Heart left ventricle (tissue), 16 donors: ENCODE results near the gene COL11A1. TPM values are rescaled to one million over a fixed set of nuclear protein-coding genes. Genes with fewer than 3 reads are reported as not detected.

ENCODE experiments used
- ATAC-seq, 4 donors: fragments of 200-7000 bp; cut with Tn5 transposase; one replicate each; pipeline ENCODE4 v1.9.1; 2020 to 2022; ENCODE audit warnings: moderate library complexity in 4 of 4, mild to moderate bottlenecking in 3 of 4, moderate number of reproducible peaks in 1 of 4
- DNase-seq, 5 donors: peaks; one replicate each; pipeline ENCODE4 v3.0.0-alpha.2; 2020
- H3K27ac ChIP-seq, 12 donors: fragments of 200-600 bp; sonication (generic) in 4 of 12; one replicate each; pipeline versions ENCODE4 v1.5.0 to v1.8.0; 2016 to 2022; ENCODE audit warnings: mild to moderate bottlenecking in 2 of 12
- H3K27me3 ChIP-seq, 9 donors: fragments of 200-600 bp; sonication (generic) in 2 of 9; one replicate each; pipeline versions ENCODE4 v1.5.1 to v1.8.0; 2016 to 2022; ENCODE audit warnings: mild to moderate bottlenecking in 3 of 9
- H3K36me3 ChIP-seq, 9 donors: fragments of 200-600 bp; sonication (generic) in 2 of 9; one replicate each; pipeline versions ENCODE4 v1.5.0 to v1.8.0; 2018 to 2022; ENCODE audit warnings: mild to moderate bottlenecking in 2 of 9
- H3K4me1 ChIP-seq, 12 donors: fragments of 200-600 bp; sonication (generic) in 4 of 12; one replicate each; pipeline versions ENCODE4 v1.5.0 to v1.8.0; 2016 to 2022; ENCODE audit warnings: mild to moderate bottlenecking in 3 of 12
- H3K4me3 ChIP-seq, 12 donors: fragments of 200-600 bp; sonication (generic) in 4 of 12; one replicate each; pipeline versions ENCODE4 v1.5.0 to v1.8.0; 2017 to 2022; ENCODE audit warnings: mild to moderate bottlenecking in 9 of 12, moderate library complexity in 4 of 12
- H3K9me3 ChIP-seq, 12 donors: fragments of 200-600 bp; sonication (generic) in 4 of 12; one replicate each; pipeline versions ENCODE4 v1.5.0 to v1.8.0; 2016 to 2022; ENCODE audit warnings: mild to moderate bottlenecking in 1 of 12
- CTCF ChIP-seq, 12 donors: fragments of 200-600 bp; sonication (generic) in 4 of 12; IDR thresholded peaks; one replicate each; pipeline versions ENCODE4 v1.5.0 to v1.8.0; 2018 to 2022; ENCODE audit warnings: antibody characterized with exemption in 12 of 12, mild to moderate bottlenecking in 5 of 12
- POLR2A ChIP-seq, 2 donors: fragments of 450-650 bp; IDR thresholded peaks; one replicate each; pipeline ENCODE4 v1.6.1; 2017; ENCODE audit warnings: antibody characterized with exemption in 2 of 2, mild to moderate bottlenecking in 2 of 2, moderate library complexity in 2 of 2
- WGBS, 4 donors: extraction: QIAGEN DNeasy Blood & Tissue Kit in 2 of 4; methylation state at CpG; one replicate each; pipeline versions ENCODE4 v1.1.5 to v1.1.7; 2013 to 2018; 5-methylcytosine and 5-hydroxymethylcytosine counted together
- intact Hi-C, 10 donors: fragments of 100-400 bp; cut with DNase I; formaldehyde crosslinking; loops; one replicate each; pipeline versions ENCODE4 v1.11.1 to v1.14.2; 2022
- polyA plus RNA-seq, 2 donors: library from polyadenylated mRNA; stranded (reverse); fragments of 200-250 nt; gene quantifications; one replicate each; pipeline ENCODE4 v1.2.3, GENCODE V29; 2013
- total RNA-seq, 9 donors: library from RNA; depleted of rRNA in 2 of 9; stranded (reverse); fragments of >200 nt in 2 of 9; fragmentation: NEBNext Ultra II Directional in 3 of 9; extraction: Animal tissue kit (Norgen Biotek cat#: 25700) in 3 of 9; gene quantifications; one replicate each; pipeline versions ENCODE4 v1.1.0 to v1.2.4, GENCODE V29; 2016 to 2023
- donor health status: ischemic (EF 13 %, LVEDD 7.1; RV severe dilation, severe dysfunction).
- donor health status: healthy with polysubstance abuse.
- donor health status: DM: no; HTN: yes; CAD: no.
- donor health status: DM: no; HTN: no; CAD: no.
- donor health status: ischemic (EF 25% LVEDD 6.9; RV normal size, moderate dysfunction).
- donor health status: ischemic (EF 25% LVEDD 5.7; RV mildly dilated, moderate dysfunction).
- donor health status: healthy.
- donor health status: DM: yes; HTN: yes; CAD: no.
- donor health status: ischemic (EF 35%, LVEDD 5.7; RV mildly dilated, moderate dysfunction).
- donor health status: nonischemic (EF 11% LVEDD 7.7; RV severe dilation, severe dysfunction).
- donor health status: DM: yes; HTN: yes; CAD: no.
- donor health status: PGD.
- donor health status: ischemic (EF 29% LVEDD 5.4; RV normal size, mild dysfunction).
- donor health status: nonischemic (EF 23%, LVEDD 6.1; RV moderate dilation, normal function).

The COL11A1 gene
- total and polyA plus RNA-seq, 11 donors: 0.05 TPM; not detected in 10

DNA sequence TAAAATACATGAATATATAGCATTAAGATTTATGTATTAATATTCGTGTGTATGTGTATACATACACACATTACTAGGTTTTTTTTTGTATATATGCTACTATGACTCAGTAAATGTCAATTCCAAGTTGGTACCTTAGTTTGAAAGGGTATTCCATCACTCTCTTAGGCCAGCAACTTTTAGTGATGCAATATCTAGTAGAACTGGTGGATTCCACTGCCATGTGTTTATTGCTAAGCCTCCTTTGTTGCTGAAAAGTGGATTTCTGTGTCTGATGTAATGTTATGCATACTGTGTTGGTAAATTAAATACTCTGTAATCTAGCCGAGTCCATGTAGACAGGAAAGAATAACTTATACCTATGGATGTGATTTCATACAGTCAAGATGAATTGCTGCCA, 16.9 kb upstream of the COL11A1 start:
- Histone ChIP-seq H3K36me3 (no peaks in the 10 kb centered on the region), H3K27me3 (no peaks in the 10 kb centered on the region), H3K9me3 (peaks cover 0 to 8% (median 0%) of the 10 kb centered on the region in 12 donors), H3K4me1 (no peaks in the 10 kb centered on the region), H3K27ac (no peak overlapping the region), H3K4me3 (no peak overlapping the region)
- 68 to 82% (median 72%) methylated on average over 2 of the region's 2 CpGs for WGBS, 4 donors
- ATAC-seq: no peak
- TF ChIP-seq POLR2A (IDR thresholded peaks at IDR 0.05) (no peak), CTCF (IDR thresholded peaks at IDR 0.05) (no peak)
- DNase-seq: no peak
- intact Hi-C loops: no loop called here

- no peaks in the 10 kb centered on the region for H3K27me3 ChIP-seq
- no peaks in the 10 kb centered on the region for H3K4me1 ChIP-seq
- TF ChIP-seq POLR2A (IDR thresholded peaks at IDR 0.05): no peak
- peaks cover 0 to 9% (median 0%) of the 10 kb centered on the region in 12 donors for H3K9me3 ChIP-seq
- H3K36me3 ChIP-seq: no peaks in the 10 kb centered on the region
- intact Hi-C loops: no loop called here
- ATAC-seq: no peak
- DNase-seq: no peak
- no peak overlapping the region for H3K27ac ChIP-seq
- 84 to 94% (median 89%) methylated on average over 2 of the region's 2 CpGs for WGBS, 4 donors
- no peak overlapping the region for H3K4me3 ChIP-seq
Observed at GRCh38 chr1:103122983-103123720, 14.8 kb upstream of the COL11A1 start.

DNA sequence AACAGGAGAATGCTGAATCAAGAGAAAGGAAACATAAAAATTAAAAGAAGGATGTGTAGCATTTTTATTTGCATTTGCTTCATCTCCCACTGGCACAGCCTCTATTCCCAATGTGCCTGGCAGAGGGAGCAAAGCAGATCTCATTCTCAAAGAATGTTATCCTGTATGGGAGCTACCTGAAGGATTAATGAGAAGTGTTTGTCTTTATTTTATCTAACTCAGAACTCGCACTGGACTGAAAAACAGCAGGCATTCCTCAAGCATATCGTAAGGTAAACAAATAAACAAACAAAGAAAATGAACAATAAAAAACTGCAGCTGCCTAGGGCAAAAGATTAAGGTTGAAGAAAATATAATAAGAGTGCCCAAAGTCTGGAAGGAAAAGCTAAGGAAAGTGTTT, 12.7 kb upstream of the COL11A1 start:
- DNase-seq (no peak), ATAC-seq (no peak)
- Histone ChIP-seq H3K9me3 (peaks cover 0 to 19% (median 0%) of the 10 kb centered on the region in 12 donors), H3K27me3 (no peaks in the 10 kb centered on the region), H3K4me1 (no peaks in the 10 kb centered on the region), H3K4me3 (no peak overlapping the region), H3K36me3 (no peaks in the 10 kb centered on the region), H3K27ac (no peak overlapping the region)
- WGBS, 4 donors: 70 to 77% (median 75%) methylated on average over 2 of the region's 2 CpGs
- intact Hi-C loops: no loop called here
- TF ChIP-seq CTCF (IDR thresholded peaks at IDR 0.05): no peak
- TF ChIP-seq POLR2A (IDR thresholded peaks at IDR 0.05): no peak

DNA sequence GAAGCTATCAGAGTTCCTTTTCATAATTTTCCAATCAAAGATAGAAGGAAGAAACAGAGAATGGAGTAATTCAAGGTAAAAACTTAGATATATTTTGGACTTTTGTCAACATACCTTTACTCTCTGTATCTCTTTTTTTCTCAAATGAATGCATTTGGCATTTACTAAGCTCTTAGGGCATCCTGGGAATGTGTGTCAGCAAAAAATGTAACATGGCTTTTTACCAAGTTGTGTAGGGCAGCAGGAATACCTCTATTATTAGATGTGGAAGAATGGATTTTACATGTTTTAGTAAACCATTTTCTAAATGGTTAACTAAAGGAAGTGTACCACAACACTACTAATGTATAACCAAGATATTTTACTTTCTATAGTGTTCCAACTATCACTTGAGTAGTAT, 4.2 kb upstream of the COL11A1 start:
- Histone ChIP-seq H3K27me3 (peaks cover 0 to 10% (median 2%) of the 10 kb centered on the region in 9 donors), H3K4me3 (no peak overlapping the region), H3K9me3 (peaks cover 0 to 6% (median 0%) of the 10 kb centered on the region in 12 donors), H3K36me3 (no peaks in the 10 kb centered on the region), H3K27ac (no peak overlapping the region), H3K4me1 (peaks cover 0 to 10% (median 0%) of the 10 kb centered on the region in 12 donors)
- DNase-seq (no peak), ATAC-seq (no peak)
- TF ChIP-seq CTCF (IDR thresholded peaks at IDR 0.05) (no peak), POLR2A (IDR thresholded peaks at IDR 0.05) (no peak)
- intact Hi-C loops: loop anchor here in 1 of 10 donors (10.0 kb wide), 1 partner anchor 392 kb away; no protein-coding TSS in a partner anchor
